ENCODE measurements around the gene HS2ST1. TPM values are rescaled to one million over a fixed set of nuclear protein-coding genes. Genes with fewer than 3 reads are reported as not detected.

The HS2ST1 gene
- total RNA-seq, 3 donors from 2014 or later = 17.7 to 18.0 (median 17.8) TPM

DNA sequence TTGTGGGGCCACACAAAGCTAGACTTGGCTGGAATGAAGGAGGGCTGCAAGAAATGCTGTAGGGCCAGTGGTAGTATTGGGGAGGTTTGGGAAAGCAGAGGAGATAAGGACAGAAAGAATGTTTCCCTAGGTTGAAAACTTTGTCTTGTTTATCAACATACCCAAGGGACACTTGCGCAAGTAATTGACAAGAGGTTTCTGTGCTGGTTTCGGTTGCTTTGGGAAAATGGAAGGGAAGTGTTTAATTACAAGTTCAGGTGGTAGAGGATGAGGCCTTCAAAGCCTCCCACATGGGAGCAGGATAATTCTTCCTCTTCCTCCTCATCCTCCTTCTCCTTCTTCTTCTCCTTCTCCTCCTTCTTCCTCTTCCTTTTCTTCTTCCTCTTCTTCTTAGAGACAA lies 232.1 kb downstream of the HS2ST1 start:
- TF ChIP-seq, protein P1, sequence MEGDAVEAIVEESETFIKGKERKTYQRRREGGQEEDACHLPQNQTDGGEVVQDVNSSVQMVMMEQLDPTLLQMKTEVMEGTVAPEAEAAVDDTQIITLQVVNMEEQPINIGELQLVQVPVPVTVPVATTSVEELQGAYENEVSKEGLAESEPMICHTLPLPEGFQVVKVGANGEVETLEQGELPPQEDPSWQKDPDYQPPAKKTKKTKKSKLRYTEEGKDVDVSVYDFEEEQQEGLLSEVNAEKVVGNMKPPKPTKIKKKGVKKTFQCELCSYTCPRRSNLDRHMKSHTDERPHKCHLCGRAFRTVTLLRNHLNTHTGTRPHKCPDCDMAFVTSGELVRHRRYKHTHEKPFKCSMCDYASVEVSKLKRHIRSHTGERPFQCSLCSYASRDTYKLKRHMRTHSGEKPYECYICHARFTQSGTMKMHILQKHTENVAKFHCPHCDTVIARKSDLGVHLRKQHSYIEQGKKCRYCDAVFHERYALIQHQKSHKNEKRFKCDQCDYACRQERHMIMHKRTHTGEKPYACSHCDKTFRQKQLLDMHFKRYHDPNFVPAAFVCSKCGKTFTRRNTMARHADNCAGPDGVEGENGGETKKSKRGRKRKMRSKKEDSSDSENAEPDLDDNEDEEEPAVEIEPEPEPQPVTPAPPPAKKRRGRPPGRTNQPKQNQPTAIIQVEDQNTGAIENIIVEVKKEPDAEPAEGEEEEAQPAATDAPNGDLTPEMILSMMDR (IDR thresholded peaks at IDR 0.05) = no peak
- no peak for TF ChIP-seq POLR2AphosphoS5 (IDR thresholded peaks at IDR 0.05)
- TF ChIP-seq POLR2A (IDR thresholded peaks at IDR 0.05) = no peak
- no peaks in the 10 kb centered on the region for H3K36me3 ChIP-seq
- no peak overlapping the region for H3K27ac ChIP-seq
- H3K4me3 ChIP-seq = no peak overlapping the region
- no peaks in the 10 kb centered on the region for H3K9me3 ChIP-seq
- intact Hi-C loops (cut with DNase I; ENCODE audit: low total_unique reads) = no loop called here
- H3K4me1 ChIP-seq = no peaks in the 10 kb centered on the region
- H3K27me3 ChIP-seq = no peaks in the 10 kb centered on the region
- DNase-seq (ENCODE audit: low spot score in 2 of 2) = no peak

DNA sequence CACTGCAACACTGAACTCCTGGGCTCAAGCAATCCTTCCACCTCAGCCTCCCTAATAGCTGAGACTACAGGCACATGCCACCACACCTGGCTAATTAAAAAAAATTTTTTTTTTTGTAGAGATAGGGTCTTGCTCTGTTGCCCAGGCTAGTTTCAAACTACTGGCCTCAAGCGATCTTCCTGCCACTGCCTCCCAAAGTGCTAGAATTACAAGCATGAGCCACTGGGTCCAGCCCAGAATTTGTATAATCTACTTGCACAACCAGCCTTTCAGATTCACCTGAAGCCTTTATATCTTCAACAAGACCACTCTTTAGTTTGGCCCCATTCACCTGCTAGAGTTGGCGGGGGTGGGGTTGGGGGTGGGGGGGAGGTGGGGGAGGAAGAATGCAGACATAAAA lies 232.6 kb downstream of the HS2ST1 start:
- no peaks in the 10 kb centered on the region for H3K36me3 ChIP-seq
- intact Hi-C loops (cut with DNase I; ENCODE audit: low total_unique reads) = no loop called here
- no peak overlapping the region for H3K4me3 ChIP-seq
- no peaks in the 10 kb centered on the region for H3K9me3 ChIP-seq
- TF ChIP-seq POLR2AphosphoS5 (IDR thresholded peaks at IDR 0.05) (no peak), POLR2A (IDR thresholded peaks at IDR 0.05) (no peak)
- TF ChIP-seq, protein P1 (IDR thresholded peaks at IDR 0.05) = no peak
- no peak for DNase-seq (ENCODE audit: low spot score in 2 of 2)
- H3K4me1 ChIP-seq = no peaks in the 10 kb centered on the region
- no peaks in the 10 kb centered on the region for H3K27me3 ChIP-seq
- no peak overlapping the region for H3K27ac ChIP-seq

DNA sequence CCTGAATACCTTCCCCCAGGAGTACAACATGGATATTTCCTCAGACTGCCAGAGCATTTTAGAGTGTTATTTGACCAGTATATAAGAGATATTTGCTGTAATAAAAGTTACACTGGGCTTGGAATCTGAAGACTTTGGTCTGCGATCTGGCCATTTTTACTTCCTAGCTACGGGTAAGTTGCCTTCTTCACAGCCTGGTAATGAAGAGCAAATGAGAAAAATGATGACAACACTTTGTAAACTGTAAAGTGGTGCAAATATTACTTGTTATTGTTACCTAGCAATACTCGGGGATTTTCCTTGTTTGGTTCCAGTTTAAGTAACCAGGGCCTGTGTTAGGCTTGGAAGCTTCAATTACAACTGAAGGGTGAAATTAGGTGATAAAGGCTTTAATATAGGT lies 233.4 kb downstream of the HS2ST1 start:
- intact Hi-C loops (cut with DNase I; ENCODE audit: low total_unique reads) = no loop called here
- no peak for TF ChIP-seq POLR2A (IDR thresholded peaks at IDR 0.05)
- no peak for TF ChIP-seq POLR2AphosphoS5 (IDR thresholded peaks at IDR 0.05)
- TF ChIP-seq, protein P1 (IDR thresholded peaks at IDR 0.05) = no peak
- Histone ChIP-seq H3K4me3 (no peak overlapping the region), H3K4me1 (no peaks in the 10 kb centered on the region), H3K27ac (peak overlapping the region in 1 of 2 donors; percentile 58), H3K9me3 (no peaks in the 10 kb centered on the region), H3K27me3 (no peaks in the 10 kb centered on the region), H3K36me3 (no peaks in the 10 kb centered on the region)
- DNase-seq (ENCODE audit: low spot score in 2 of 2) = no peak

DNA sequence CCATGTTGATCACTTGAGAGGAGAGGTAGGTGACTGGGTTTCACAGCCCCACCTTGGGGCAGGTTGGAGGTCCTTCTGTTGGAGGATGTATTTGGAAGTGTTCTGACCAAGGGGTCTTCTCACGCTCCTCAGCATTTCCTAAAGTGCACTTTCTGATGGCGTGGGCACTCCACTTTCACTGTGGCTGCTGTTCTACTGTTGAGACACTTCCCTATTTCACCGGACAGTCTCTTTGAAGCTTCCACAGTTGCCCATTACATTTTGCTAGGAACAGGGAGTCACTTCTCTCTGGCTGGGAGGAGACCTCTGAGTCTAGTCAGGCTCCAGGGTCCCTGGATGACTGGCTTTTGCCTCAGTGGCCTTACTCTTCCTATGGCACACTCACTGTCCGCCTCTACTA lies 234.2 kb downstream of the HS2ST1 start:
- TF ChIP-seq POLR2AphosphoS5 (IDR thresholded peaks at IDR 0.05) (no peak), POLR2A (IDR thresholded peaks at IDR 0.05) (no peak)
- TF ChIP-seq, protein P1 (IDR thresholded peaks at IDR 0.05) = no peak
- no peak overlapping the region for H3K4me3 ChIP-seq
- intact Hi-C loops (cut with DNase I; ENCODE audit: low total_unique reads) = no loop called here
- H3K9me3 ChIP-seq = no peaks in the 10 kb centered on the region
- no peaks in the 10 kb centered on the region for H3K27me3 ChIP-seq
- H3K36me3 ChIP-seq = no peaks in the 10 kb centered on the region
- H3K4me1 ChIP-seq = no peaks in the 10 kb centered on the region
- no peak for DNase-seq (ENCODE audit: low spot score in 2 of 2)
- H3K27ac ChIP-seq = peak overlapping the region; percentile 37 to 58

DNA sequence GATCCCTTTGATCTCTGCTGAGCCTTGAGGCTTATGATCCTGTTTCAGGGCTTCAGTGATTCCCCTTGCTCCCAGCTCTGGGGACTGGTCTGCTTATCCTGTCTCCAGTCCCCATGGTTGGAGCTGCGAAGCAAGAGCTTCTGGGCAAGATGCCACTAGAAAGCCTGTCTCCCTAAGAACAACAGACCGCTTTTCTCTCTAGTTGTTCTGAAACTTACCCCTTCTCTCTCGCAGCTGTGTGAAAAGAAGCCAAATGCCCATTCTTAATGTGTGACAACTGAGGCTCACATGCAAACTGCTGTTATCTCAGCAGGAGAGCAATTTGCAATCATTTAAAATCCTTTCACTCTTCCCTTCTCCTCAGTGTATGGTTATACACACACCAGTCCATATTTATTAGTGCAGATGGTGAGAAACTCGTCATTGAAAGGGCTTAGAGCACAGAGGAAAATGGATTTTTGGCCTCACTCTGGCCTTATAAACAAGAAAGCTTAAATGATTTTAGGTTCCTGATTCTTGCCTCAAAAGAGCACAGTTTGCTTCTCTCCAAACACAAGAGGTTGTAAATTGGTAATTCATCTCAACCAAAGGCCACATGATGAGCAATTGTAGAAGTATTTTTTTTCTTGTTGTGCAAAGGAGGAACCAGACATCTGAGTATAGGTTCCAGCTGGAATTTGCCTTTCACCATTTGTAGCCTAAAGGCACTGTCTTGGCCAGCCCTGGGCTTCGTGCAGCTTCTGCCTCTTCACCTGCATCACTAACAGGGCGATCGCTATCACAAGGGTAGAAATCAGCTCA lies 235.0 kb downstream of the HS2ST1 start:
- DNase-seq (ENCODE audit: low spot score in 2 of 2) = no peak
- H3K9me3 ChIP-seq = no peaks in the 10 kb centered on the region
- intact Hi-C loops (cut with DNase I; ENCODE audit: low total_unique reads) = no loop called here
- H3K27me3 ChIP-seq = no peaks in the 10 kb centered on the region
- TF ChIP-seq, protein P1 (IDR thresholded peaks at IDR 0.05) = no peak
- TF ChIP-seq POLR2AphosphoS5 (IDR thresholded peaks at IDR 0.05) (no peak), POLR2A (IDR thresholded peaks at IDR 0.05) (no peak)
- peak overlapping the region; percentile 37 to 58 for H3K27ac ChIP-seq
- no peaks in the 10 kb centered on the region for H3K4me1 ChIP-seq
- H3K4me3 ChIP-seq = no peak overlapping the region
- no peaks in the 10 kb centered on the region for H3K36me3 ChIP-seq

All from breast epithelium (tissue), 4 donors.